NCI-H748 (cell line): ENCODE data around the gene SPATA31D1.
"Not testable (repeated sequence)": the region's sequence is repeated elsewhere in the genome, so short reads cannot be mapped to it uniquely, and the experiment has no call there.

ENCODE experiments used
- DNase-seq: peaks from one replicate; lab custom pipeline; 2025; ENCODE audit not compliant: unreplicated experiment; lab: John Stamatoyannopoulos, UW

Gene SPATA31D1

GRCh38 chr9:81988472-81988871 lies at the start of gene SPATA31D1:
Gene SPATA31D1, plus strand, starts transcription at chr9:81988772. Its CDS starts 47 bp downstream, at chr9:81988819.
- not testable (repeated sequence) for DNase-seq

- DNase-seq: not testable (repeated sequence)
Observed at GRCh38 chr9:81943393-81943792, 45.2 kb upstream of the SPATA31D1 start, which contains the start of gene SPATA31D3. Gene SPATA31D3, plus strand, starts transcription at chr9:81943500. Its CDS starts 86 bp downstream, at chr9:81943586.

- DNase-seq: not testable (repeated sequence)
Observed at GRCh38 chr9:81948650-81949049, 39.9 kb upstream of the SPATA31D1 start.

- no peak for DNase-seq
Observed at GRCh38 chr9:81953096-81953495, 35.5 kb upstream of the SPATA31D1 start.

- DNase-seq: no peak
Observed at GRCh38 chr9:81955625-81956024, 32.9 kb upstream of the SPATA31D1 start.

GRCh38 chr9:81964218-81965171 lies 24.1 kb upstream of the SPATA31D1 start:
- no peak for DNase-seq

GRCh38 chr9:81968026-81968425 lies 20.5 kb upstream of the SPATA31D1 start:
- DNase-seq: no peak

- DNase-seq: no peak
Observed at GRCh38 chr9:81969971-81970370, 18.6 kb upstream of the SPATA31D1 start.

GRCh38 chr9:81971727-81972126 lies 16.8 kb upstream of the SPATA31D1 start:
- DNase-seq: no peak

- DNase-seq: no peak
Observed at GRCh38 chr9:81974764-81975163, 13.8 kb upstream of the SPATA31D1 start.

- no peak for DNase-seq
Observed at GRCh38 chr9:81976351-81976750, 12.2 kb upstream of the SPATA31D1 start.

- DNase-seq: no peak
Observed at GRCh38 chr9:81979196-81979595, 9.4 kb upstream of the SPATA31D1 start.

- no peak for DNase-seq
Observed at GRCh38 chr9:81980568-81980967, 8.0 kb upstream of the SPATA31D1 start.

- DNase-seq: no peak
Observed at GRCh38 chr9:81981883-81982282, 6.7 kb upstream of the SPATA31D1 start.

GRCh38 chr9:81984928-81985327 lies 3.6 kb upstream of the SPATA31D1 start:
- DNase-seq: no peak

GRCh38 chr9:81986051-81986450 lies 2.5 kb upstream of the SPATA31D1 start:
- DNase-seq: no peak

GRCh38 chr9:81989700-81990099 lies 1.1 kb downstream of the SPATA31D1 start:
- DNase-seq: no peak

- DNase-seq: no peak
Observed at GRCh38 chr9:81993656-81994055, 5.1 kb downstream of the SPATA31D1 start.

GRCh38 chr9:81999806-82000205 lies 11.2 kb downstream of the SPATA31D1 start:
- DNase-seq: peak; percentile 27

GRCh38 chr9:82010711-82011110 lies 22.1 kb downstream of the SPATA31D1 start:
- DNase-seq: no peak

- DNase-seq: no peak
Observed at GRCh38 chr9:82011133-82011532, 22.6 kb downstream of the SPATA31D1 start.

- no peak for DNase-seq
Observed at GRCh38 chr9:82012276-82012675, 23.7 kb downstream of the SPATA31D1 start.
